Measurements from ENCODE around the gene ZNF69. TPM values are rescaled to one million over a fixed set of nuclear protein-coding genes. Genes with fewer than 3 reads are reported as not detected.

The ZNF69 gene
- total and polyA plus RNA-seq, 2 of the 13 experiments (the other 11 are each of a cell fraction or from before 2014, with no cell fraction given) = 9.6 to 21.0 TPM

- TF ChIP-seq HNF4G (IDR thresholded peaks at IDR 0.05; ENCODE audit: borderline replicate concordance, low read depth, low read length) (no peak), HNF4G (CRISPR knock-in tag; IDR thresholded peaks at IDR 0.05; ENCODE audit: borderline replicate concordance, low read depth) (no peak), BATF2 (CRISPR knock-in tag; IDR thresholded peaks at IDR 0.05) (no peak), ZNF180 (CRISPR knock-in tag; IDR thresholded peaks at IDR 0.05; ENCODE audit: borderline replicate concordance, low read depth) (peak; percentile 69; the same call in 1 of the 2 replicates), HHEX (CRISPR knock-in tag; IDR thresholded peaks at IDR 0.05) (no peak), THAP9 (CRISPR knock-in tag; IDR thresholded peaks at IDR 0.05; ENCODE audit: borderline replicate concordance) (peak; percentile 73; the same call in 1 of the 2 replicates), ZNF660 (CRISPR knock-in tag; IDR thresholded peaks at IDR 0.05; ENCODE audit: borderline replicate concordance, low read depth) (no peak), ZNF251 (CRISPR knock-in tag; IDR thresholded peaks at IDR 0.05) (no peak), GLI4 (CRISPR knock-in tag; IDR thresholded peaks at IDR 0.05; ENCODE audit: borderline replicate concordance) (no peak), CCAR2 (optimal IDR thresholded peaks at IDR 0.05; ENCODE audit: low read depth, low read length) (no peak), ZNF280D (CRISPR knock-in tag; IDR thresholded peaks at IDR 0.05) (0 out of 2 replicates have a peak, but pooled peaks have one; percentile 26), MXI1 (IDR thresholded peaks at IDR 0.05; ENCODE audit: borderline replicate concordance, low read depth, low read length) (peak; percentile 70; the same call in 1 of the 3 replicates), SAP130 (CRISPR knock-in tag; IDR thresholded peaks at IDR 0.05; ENCODE audit: low read depth) (peak; percentile 93; the same call in 1 of the 2 replicates), ZNF274 (CRISPR knock-in tag; IDR thresholded peaks at IDR 0.05) (peak; percentile 50; the same call in 1 of the 2 replicates), ZNF724P (CRISPR knock-in tag; IDR thresholded peaks at IDR 0.05; ENCODE audit: borderline replicate concordance) (peak; percentile 86), SP1 (IDR thresholded peaks at IDR 0.05) (no peak), SP1 (CRISPR knock-in tag; IDR thresholded peaks at IDR 0.05) (peak; percentile 85), THRA (CRISPR knock-in tag; IDR thresholded peaks at IDR 0.05; ENCODE audit: borderline replicate concordance) (no peak)
Measured at GRCh38 chr19:11848594-11849469, 38.8 kb upstream of the ZNF69 start, which contains the start of gene ZNF439 (continued).
